Measurements from ENCODE around the gene PLK5.

PLK5 gene

DNA sequence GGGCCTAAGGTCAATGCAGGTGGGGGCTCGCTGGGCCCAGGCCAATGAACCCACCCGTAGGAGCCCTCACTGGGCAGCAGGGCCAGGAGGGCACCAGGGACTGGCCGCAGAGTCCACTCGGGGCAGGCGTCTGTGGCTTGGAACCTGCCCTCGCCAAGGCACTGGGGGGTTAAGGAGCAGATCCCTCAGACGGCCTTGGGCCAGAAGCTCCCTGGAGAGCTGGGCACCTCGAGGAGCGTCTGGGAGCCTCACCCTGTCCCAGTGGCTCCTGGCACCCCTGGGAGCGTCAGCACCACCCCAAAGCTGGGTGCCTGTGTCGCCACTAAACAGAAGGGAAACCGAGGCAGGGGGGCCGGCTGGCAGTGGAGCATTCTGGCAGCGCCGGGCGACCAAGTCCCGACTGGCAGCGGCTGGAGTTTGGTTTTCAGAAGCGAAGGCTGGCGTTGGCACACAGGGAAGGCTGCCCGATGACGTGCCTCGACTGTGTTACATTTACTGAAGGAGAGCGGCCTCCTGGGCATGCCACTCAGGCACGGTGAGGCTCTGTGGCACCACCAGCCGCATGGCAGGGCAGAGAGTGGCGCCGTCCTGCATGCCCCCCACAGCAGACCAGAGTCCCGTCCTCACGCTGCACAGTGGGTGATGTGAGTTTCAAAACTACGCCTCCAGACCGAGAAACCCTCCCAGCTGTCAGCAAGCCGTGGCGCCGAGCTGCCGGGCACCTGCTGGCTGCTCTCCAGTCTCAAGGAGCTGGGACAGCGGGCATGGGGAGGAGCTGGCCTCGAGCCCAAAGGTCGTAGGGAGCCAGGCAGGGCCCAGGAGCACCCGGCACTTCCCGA, 53.4 kb downstream of the PLK5 start:
- no peak for DNase-seq (ENCODE audit: low read depth, low spot score)

DNA sequence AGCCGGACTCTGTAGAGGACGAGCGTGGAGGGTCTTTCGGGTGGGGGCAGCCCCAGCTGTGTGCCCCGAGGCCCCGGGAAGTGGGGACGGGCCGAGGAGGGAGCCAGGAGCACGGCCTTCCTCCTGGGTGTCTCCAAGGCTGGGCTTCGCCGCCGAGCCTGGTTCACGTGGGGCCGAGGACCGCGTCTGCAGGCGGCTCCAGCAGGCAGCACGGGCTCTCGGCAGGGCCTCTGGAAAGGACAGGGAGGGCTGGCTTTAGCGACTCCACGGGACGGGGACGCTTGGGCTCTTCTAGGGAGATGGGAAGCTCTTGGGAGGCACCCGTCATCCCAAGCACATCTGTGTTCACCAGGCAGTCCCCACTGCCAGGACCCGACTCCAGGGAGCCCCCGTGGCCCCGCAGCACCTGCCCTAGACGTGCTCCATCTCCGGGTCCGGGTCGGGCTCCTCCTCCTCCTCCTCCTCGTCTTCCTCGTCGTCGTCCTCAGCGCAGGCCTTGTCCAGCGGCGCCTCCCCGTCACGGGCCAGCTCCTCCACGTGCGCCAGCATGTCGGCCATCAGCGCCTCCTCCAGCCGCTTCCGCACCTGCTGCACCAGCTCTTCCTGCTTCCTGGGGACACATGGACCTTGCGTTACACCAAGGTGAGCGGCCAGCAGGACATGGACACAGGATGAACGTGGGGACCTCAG, 54.2 kb downstream of the PLK5 start:
- DNase-seq (ENCODE audit: low read depth, low spot score): no peak

GRCh38 chr19:1579222-1579621, 55.3 kb downstream of the PLK5 start:
- DNase-seq (ENCODE audit: low read depth, low spot score): no peak

DNA sequence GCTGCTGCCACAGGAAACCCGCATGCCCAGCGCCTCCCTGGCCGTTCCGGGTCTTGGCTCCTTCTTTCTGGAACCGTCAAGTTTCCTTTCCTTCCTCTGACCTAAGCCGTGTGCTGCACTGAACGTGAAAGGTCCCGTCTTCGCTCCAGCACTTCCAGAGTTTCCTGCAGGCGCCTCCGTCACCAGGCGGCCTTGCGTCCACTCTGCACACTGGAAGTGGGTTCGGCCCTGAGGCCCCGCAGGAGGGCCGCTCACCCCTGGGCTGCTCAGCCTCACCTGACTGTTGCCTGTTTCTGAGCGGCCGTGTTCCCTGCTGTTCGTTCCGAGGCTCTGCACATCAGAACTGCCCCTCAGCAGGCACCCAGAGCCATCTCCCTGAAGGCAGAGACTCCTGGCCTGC, 56.5 kb downstream of the PLK5 start:
- DNase-seq (ENCODE audit: low read depth, low spot score): no peak

DNA sequence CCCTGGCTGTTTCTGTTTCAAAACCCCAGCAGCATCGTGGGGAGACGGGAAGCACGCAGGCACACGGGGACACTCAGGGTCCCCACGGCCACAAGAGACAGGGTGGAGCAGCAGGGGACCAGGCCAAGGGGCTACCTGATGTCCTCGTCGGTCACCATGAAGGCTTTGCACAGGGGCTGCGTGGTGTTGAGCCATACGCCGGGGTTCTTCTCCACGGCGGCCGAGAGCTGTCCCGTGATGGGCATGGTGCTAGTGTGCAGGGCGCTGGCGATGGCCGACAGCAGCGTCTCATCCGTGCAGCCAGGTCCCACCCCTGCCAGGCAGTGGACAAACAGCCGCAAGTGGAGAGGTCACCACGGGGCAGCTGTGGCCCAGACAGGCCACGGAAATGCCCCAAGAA, 57.1 kb downstream of the PLK5 start:
- no peak for DNase-seq (ENCODE audit: low read depth, low spot score)

DNA sequence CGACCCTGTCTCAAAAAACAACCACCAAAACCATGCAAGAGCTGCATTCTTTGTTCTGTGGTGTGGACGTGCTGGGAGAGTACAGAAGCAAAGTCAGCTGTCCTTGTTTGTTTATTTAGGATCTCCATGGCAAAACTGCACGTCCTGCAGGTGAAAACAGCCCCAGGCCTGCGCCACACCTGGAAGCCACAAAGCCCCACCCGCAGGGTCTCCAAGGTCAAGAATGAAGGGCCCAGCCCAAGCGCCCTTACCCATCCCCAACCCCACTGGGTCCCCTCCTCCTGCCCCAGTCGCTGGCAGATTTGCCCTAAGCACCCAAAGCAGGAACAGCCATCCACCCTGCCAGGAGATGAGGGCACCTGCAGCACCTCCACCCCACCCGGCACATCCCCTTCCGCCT, 58.3 kb downstream of the PLK5 start:
- no peak for DNase-seq (ENCODE audit: low read depth, low spot score)

- DNase-seq (ENCODE audit: low read depth, low spot score): no peak
Measured at GRCh38 chr19:1584500-1585242, 60.8 kb downstream of the PLK5 start.

GRCh38 chr19:1585243-1585580, 61.3 kb downstream of the PLK5 start:
- no peak for DNase-seq (ENCODE audit: low read depth, low spot score)
